ENCODE measurements around the gene ANAPC13.

Gene ANAPC13

GRCh38 chr3:134504132-134504531 is 18.3 kb upstream of the ANAPC13 start (continued):
- TF ChIP-seq, protein P1, sequence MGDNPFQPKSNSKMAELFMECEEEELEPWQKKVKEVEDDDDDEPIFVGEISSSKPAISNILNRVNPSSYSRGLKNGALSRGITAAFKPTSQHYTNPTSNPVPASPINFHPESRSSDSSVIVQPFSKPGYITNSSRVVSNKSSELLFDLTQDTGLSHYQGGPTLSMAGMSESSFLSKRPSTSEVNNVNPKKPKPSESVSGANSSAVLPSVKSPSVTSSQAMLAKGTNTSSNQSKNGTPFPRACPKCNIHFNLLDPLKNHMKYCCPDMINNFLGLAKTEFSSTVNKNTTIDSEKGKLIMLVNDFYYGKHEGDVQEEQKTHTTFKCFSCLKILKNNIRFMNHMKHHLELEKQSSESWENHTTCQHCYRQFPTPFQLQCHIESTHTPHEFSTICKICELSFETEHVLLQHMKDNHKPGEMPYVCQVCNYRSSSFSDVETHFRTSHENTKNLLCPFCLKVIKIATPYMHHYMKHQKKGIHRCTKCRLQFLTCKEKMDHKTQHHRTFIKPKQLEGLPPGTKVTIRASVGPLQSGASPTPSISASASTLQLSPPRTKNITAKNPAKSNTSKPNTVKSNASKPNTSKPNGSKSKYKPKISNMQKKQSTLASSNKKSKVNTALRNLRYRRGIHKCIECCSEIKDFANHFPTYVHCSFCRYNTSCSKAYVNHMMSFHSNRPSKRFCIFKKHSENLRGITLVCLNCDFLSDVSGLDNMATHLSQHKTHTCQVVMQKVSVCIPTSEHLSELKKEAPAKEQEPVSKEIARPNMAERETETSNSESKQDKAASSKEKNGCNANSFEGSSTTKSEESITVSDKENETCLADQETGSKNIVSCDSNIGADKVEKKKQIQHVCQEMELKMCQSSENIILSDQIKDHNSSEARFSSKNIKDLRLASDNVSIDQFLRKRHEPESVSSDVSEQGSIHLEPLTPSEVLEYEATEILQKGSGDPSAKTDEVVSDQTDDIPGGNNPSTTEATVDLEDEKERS (tag by site-specific recombination; IDR thresholded peaks at IDR 0.05) = no peak
- TF ChIP-seq ZNF501 (tag by site-specific recombination; IDR thresholded peaks at IDR 0.05) = no peak

DNA sequence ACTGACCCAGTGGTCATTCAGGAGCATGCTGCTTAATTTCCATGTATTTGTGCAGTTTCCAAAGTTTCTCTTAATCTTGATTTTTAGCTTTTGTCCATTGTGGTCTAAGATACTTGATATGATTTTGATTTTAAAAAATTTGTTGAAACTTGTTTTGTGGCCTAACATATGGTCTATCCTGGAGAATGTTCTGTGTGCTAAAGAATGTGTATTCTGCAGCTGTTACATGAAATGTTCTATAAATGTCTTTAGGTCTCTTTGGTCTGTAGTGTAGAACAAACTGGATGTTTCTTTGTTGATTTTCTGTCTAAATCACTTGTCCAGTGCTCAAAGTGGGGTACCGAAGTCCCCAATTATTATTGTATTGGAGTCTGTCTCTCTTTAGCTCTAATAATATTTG is 17.5 kb upstream of the ANAPC13 start:
- POLR2A ChIA-PET = no interaction called here
- Histone ChIP-seq H3K36me3 (ENCODE audit: control insufficient read depth in 2 of 2, insufficient read depth in 1 of 2, low read length in 2 of 2) (peaks cover 0 to 4% of the 10 kb centered on the region in 2 experiments; a peak in 2 of 3 replicates), H3K27ac (ENCODE audit: extremely low read depth, low read depth, low read length) (no peak overlapping the region), H3K4me3 (ENCODE audit: low read depth, low read length) (no peak overlapping the region), H3K9me3 (ENCODE audit: control insufficient read depth, insufficient read depth, low read depth, low read length) (no peaks in the 10 kb centered on the region), H3K4me1 (ENCODE audit: control insufficient read depth, insufficient read depth, low read length) (no peaks in the 10 kb centered on the region)
- TF ChIP-seq ZNF10 (tag by site-specific recombination; IDR thresholded peaks at IDR 0.05) = no peak
- no peak for TF ChIP-seq ZNF776 (tag by site-specific recombination; IDR thresholded peaks at IDR 0.05; ENCODE audit: borderline replicate concordance)
- TF ChIP-seq RBAK (tag by site-specific recombination; IDR thresholded peaks at IDR 0.05) = no peak
- TF ChIP-seq ZNF792 (tag by site-specific recombination; IDR thresholded peaks at IDR 0.05) = no peak
- TF ChIP-seq ZXDB (tag by site-specific recombination; IDR thresholded peaks at IDR 0.05) = no peak
- TF ChIP-seq ZBTB20 (tag by site-specific recombination; IDR thresholded peaks at IDR 0.05) = no peak
- no peak for TF ChIP-seq BCL11B (tag by site-specific recombination; IDR thresholded peaks at IDR 0.05; ENCODE audit: low read depth)
- no peak for TF ChIP-seq ZNF707 (tag by site-specific recombination; IDR thresholded peaks at IDR 0.05)
- TF ChIP-seq KLF8 (tag by site-specific recombination; IDR thresholded peaks at IDR 0.05) = no peak
- TF ChIP-seq WT1 (tag by site-specific recombination; IDR thresholded peaks at IDR 0.05) = no peak
- no peak for TF ChIP-seq ZNF501 (tag by site-specific recombination; IDR thresholded peaks at IDR 0.05)
- TF ChIP-seq ZNF664 (tag by site-specific recombination; IDR thresholded peaks at IDR 0.05) = no peak
- TF ChIP-seq, protein P2, sequence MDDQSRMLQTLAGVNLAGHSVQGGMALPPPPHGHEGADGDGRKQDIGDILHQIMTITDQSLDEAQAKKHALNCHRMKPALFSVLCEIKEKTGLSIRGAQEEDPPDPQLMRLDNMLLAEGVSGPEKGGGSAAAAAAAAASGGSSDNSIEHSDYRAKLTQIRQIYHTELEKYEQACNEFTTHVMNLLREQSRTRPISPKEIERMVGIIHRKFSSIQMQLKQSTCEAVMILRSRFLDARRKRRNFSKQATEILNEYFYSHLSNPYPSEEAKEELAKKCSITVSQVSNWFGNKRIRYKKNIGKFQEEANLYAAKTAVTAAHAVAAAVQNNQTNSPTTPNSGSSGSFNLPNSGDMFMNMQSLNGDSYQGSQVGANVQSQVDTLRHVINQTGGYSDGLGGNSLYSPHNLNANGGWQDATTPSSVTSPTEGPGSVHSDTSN (CRISPR knock-in tag; IDR thresholded peaks at IDR 0.05) = no peak
- TF ChIP-seq SALL2 (tag by site-specific recombination; IDR thresholded peaks at IDR 0.05; ENCODE audit: borderline replicate concordance) = no peak
- TF ChIP-seq ZBTB7A (tag by site-specific recombination; IDR thresholded peaks at IDR 0.05; ENCODE audit: low read depth) = no peak
- TF ChIP-seq ZNF529 (tag by site-specific recombination; IDR thresholded peaks at IDR 0.05; ENCODE audit: insufficient replicate concordance) = no peak
- TF ChIP-seq ZNF350 (tag by site-specific recombination; IDR thresholded peaks at IDR 0.05) = no peak
- TF ChIP-seq PRDM4 (tag by site-specific recombination; IDR thresholded peaks at IDR 0.05) = no peak
- TF ChIP-seq ZNF148 (tag by site-specific recombination; IDR thresholded peaks at IDR 0.05; ENCODE audit: borderline replicate concordance) = no peak
- CTCF ChIA-PET = no interaction called here

Measured in HEK293 (cell line).